Activated B cell treated with CpG ODN at 0.5 μM for 24 hours (primary cell): ENCODE results near the gene PNMA6F. TPM values are rescaled to one million over a fixed set of nuclear protein-coding genes. Genes with fewer than 3 reads are reported as not detected.

Experiments
- total RNA-seq: library from RNA; stranded (reverse); gene quantifications from 2 replicates; pipeline ENCODE4 v1.2.3, GENCODE V29; 2022

The PNMA6F gene
- total RNA-seq, 1 donor from 2014 or later: not detected

Other genes with a start within 250 kb of the PNMA6F start
- gene PNMA6A, start 249.3 kb downstream of the PNMA6F start, total RNA-seq: 0.38 and 0.44 TPM in 2 replicates
- not detected in 2 replicates for gene MAGEA1, start 142.5 kb downstream of the PNMA6F start, total RNA-seq
- 19.5 and 22.4 TPM in 2 replicates for gene ZNF275, start 12.4 kb upstream of the PNMA6F start, total RNA-seq
- gene PNMA6E, start 79.6 kb upstream of the PNMA6F start, total RNA-seq: not detected in 2 replicates
- 1.5 and 1.6 TPM in 2 replicates for gene ZFP92, start 89.7 kb upstream of the PNMA6F start, total RNA-seq
- gene TREX2, start 124.3 kb upstream of the PNMA6F start, total RNA-seq: 1.9 and 3.2 TPM in 2 replicates
- gene HAUS7, start 148.8 kb upstream of the PNMA6F start, total RNA-seq: 39.2 and 42.7 TPM in 2 replicates
- gene BGN, start 173.2 kb upstream of the PNMA6F start, total RNA-seq: not detected in 2 replicates
- not detected in 2 replicates for gene ATP2B3, start 195.9 kb upstream of the PNMA6F start, total RNA-seq